ENCODE results near the gene PYHIN1.

Gene PYHIN1

DNA sequence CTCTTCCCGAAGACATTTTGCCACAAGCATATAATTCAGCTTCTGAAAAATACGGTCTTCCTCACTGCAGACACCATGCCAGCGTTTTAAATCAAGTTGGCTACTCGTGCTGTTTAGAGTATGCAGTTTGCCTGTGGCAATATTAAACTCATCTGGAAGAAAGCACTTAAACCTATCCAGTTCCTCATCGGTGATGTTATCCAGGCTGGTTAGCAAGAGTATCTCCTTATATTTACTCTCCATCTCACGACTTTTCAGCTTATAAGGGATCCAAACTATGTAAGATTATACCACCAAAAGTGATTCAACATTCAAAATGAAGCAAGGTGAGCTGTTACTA lies 68.7 kb downstream of the PYHIN1 start:
- TF ChIP-seq, protein P1, sequence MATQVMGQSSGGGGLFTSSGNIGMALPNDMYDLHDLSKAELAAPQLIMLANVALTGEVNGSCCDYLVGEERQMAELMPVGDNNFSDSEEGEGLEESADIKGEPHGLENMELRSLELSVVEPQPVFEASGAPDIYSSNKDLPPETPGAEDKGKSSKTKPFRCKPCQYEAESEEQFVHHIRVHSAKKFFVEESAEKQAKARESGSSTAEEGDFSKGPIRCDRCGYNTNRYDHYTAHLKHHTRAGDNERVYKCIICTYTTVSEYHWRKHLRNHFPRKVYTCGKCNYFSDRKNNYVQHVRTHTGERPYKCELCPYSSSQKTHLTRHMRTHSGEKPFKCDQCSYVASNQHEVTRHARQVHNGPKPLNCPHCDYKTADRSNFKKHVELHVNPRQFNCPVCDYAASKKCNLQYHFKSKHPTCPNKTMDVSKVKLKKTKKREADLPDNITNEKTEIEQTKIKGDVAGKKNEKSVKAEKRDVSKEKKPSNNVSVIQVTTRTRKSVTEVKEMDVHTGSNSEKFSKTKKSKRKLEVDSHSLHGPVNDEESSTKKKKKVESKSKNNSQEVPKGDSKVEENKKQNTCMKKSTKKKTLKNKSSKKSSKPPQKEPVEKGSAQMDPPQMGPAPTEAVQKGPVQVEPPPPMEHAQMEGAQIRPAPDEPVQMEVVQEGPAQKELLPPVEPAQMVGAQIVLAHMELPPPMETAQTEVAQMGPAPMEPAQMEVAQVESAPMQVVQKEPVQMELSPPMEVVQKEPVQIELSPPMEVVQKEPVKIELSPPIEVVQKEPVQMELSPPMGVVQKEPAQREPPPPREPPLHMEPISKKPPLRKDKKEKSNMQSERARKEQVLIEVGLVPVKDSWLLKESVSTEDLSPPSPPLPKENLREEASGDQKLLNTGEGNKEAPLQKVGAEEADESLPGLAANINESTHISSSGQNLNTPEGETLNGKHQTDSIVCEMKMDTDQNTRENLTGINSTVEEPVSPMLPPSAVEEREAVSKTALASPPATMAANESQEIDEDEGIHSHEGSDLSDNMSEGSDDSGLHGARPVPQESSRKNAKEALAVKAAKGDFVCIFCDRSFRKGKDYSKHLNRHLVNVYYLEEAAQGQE (IDR thresholded peaks at IDR 0.05; ENCODE audit: insufficient read depth in 1 of 2, low read depth in 2 of 2, low read length in 2 of 2): no peak
- TF ChIP-seq POLR2AphosphoS5 (IDR thresholded peaks at IDR 0.05; ENCODE audit: low read depth, low read length) (no peak), SIN3A (IDR thresholded peaks at IDR 0.05; ENCODE audit: borderline replicate concordance, insufficient read depth, low read length) (no peak), FOXP2 (optimal IDR thresholded peaks at IDR 0.05; ENCODE audit: borderline replicate concordance, extremely low read depth, extremely low read length, insufficient read depth) (no peak), TAF1 (IDR thresholded peaks at IDR 0.05; ENCODE audit: borderline replicate concordance, insufficient read depth, low read length) (no peak)

DNA sequence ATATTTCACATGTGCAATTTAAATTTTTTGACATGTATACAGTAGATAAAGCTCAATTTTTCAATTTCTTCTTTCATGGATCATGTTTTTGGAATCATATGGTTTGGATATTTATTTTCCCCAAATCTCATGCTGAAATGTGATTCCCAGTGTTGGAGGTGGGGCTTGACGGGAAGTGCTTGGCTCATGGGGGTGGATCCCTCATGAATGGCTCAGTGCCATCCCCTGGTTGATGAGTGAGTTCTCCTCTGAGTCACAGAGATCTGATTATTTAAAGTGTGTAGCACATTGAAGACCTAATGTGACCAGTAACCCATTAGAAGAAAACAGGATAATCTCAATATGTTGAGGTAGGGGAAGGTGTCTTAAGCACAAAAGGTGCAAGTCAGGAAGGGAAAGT lies 69.3 kb downstream of the PYHIN1 start:
- no peak for TF ChIP-seq FOXP2 (optimal IDR thresholded peaks at IDR 0.05; ENCODE audit: borderline replicate concordance, extremely low read depth, extremely low read length, insufficient read depth)
- TF ChIP-seq SIN3A (IDR thresholded peaks at IDR 0.05; ENCODE audit: borderline replicate concordance, insufficient read depth, low read length): peak; percentile 94; the same call in 1 of the 2 replicates
- no peak for TF ChIP-seq TAF1 (IDR thresholded peaks at IDR 0.05; ENCODE audit: borderline replicate concordance, insufficient read depth, low read length)
- TF ChIP-seq POLR2AphosphoS5 (IDR thresholded peaks at IDR 0.05; ENCODE audit: low read depth, low read length): peak; percentile 30; the same call in 1 of the 2 replicates
- TF ChIP-seq, protein P1 (IDR thresholded peaks at IDR 0.05; ENCODE audit: insufficient read depth in 1 of 2, low read depth in 2 of 2, low read length in 2 of 2): no peak

DNA sequence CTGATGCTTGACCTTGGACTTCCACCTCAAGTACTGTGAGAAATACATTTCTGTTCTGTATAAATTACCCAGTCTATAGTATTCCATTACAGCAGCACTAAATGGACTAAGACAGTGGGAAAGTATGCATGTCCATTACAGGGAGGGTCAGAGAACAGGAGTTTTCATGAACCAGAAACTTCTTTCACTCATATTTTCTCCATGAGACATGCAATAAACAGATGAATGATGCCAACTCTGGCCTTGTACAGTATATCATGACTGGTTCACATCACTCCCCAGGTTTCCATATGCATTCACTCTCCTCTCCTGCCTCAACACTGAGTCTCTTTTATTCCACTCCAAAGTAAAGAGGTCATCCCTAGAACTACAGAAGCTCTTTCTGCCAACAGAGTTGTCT lies 73.8 kb downstream of the PYHIN1 start:
- TF ChIP-seq, protein P1 (IDR thresholded peaks at IDR 0.05; ENCODE audit: insufficient read depth in 1 of 2, low read depth in 2 of 2, low read length in 2 of 2): no peak
- TF ChIP-seq POLR2AphosphoS5 (IDR thresholded peaks at IDR 0.05; ENCODE audit: low read depth, low read length): no peak
- TF ChIP-seq FOXP2 (optimal IDR thresholded peaks at IDR 0.05; ENCODE audit: borderline replicate concordance, extremely low read depth, extremely low read length, insufficient read depth): no peak
- no peak for TF ChIP-seq TAF1 (IDR thresholded peaks at IDR 0.05; ENCODE audit: borderline replicate concordance, insufficient read depth, low read length)
- TF ChIP-seq SIN3A (IDR thresholded peaks at IDR 0.05; ENCODE audit: borderline replicate concordance, insufficient read depth, low read length): no peak

DNA sequence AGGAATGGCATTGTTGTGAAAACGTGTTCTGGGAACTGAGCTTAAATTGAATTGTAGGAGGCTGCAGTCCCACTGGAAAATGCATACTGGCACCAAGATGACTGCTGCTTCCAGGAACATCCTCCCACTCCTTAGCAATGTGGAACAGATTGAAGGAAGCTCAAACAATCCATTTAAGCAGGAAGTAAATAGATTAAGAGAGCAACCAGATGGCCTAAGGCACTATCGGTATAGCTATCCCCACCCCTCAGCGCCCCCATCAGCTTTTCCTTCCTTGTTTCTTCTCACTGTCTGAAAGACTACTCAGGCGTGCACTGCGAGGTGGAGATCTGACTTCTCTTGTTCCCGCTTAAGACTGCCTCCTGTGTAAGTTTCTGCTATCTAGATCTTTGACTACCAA lies 74.3 kb downstream of the PYHIN1 start:
- peak; percentile 72 for TF ChIP-seq POLR2AphosphoS5 (IDR thresholded peaks at IDR 0.05; ENCODE audit: low read depth, low read length)
- TF ChIP-seq, protein P1 (IDR thresholded peaks at IDR 0.05; ENCODE audit: insufficient read depth in 1 of 2, low read depth in 2 of 2, low read length in 2 of 2): peak in 1 of 2 experiments; percentile 76; a peak in 2 of 4 replicates
- TF ChIP-seq TAF1 (IDR thresholded peaks at IDR 0.05; ENCODE audit: borderline replicate concordance, insufficient read depth, low read length): peak; percentile 78; the same call in 1 of the 2 replicates
- TF ChIP-seq FOXP2 (optimal IDR thresholded peaks at IDR 0.05; ENCODE audit: borderline replicate concordance, extremely low read depth, extremely low read length, insufficient read depth): peak; percentile 13
- TF ChIP-seq SIN3A (IDR thresholded peaks at IDR 0.05; ENCODE audit: borderline replicate concordance, insufficient read depth, low read length): peak; percentile 97

DNA sequence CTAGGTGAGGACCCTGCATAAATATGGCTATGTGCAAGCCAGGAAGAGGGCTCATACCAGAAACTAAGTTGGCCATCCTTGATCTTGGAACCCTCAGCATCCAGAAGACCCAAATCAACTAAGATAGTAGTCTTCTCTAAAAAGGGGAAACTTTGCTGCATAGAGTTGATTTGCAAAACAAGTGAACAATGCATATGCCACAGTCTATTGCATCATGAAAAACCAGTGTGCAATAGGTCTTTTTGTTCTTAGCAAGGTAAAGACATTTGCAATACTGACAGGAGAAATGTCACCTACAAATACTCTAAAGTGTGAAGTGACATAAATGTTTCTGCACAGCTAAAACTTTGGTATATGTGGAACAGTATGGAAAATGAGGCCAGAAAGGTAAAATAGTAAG lies 76.4 kb downstream of the PYHIN1 start:
- TF ChIP-seq TAF1 (IDR thresholded peaks at IDR 0.05; ENCODE audit: borderline replicate concordance, insufficient read depth, low read length): no peak
- no peak for TF ChIP-seq FOXP2 (optimal IDR thresholded peaks at IDR 0.05; ENCODE audit: borderline replicate concordance, extremely low read depth, extremely low read length, insufficient read depth)
- no peak for TF ChIP-seq SIN3A (IDR thresholded peaks at IDR 0.05; ENCODE audit: borderline replicate concordance, insufficient read depth, low read length)

Measured in PFSK-1 (cell line).